Lower leg skin (tissue), 4 donors: ENCODE measurements around the gene FBXW5. TPM values are rescaled to one million over a fixed set of nuclear protein-coding genes. Genes with fewer than 3 reads are reported as not detected.

Source experiments
- DNase-seq, 2 donors: peaks; one replicate each; pipeline ENCODE4 v3.0.0-alpha.2; 2019; ENCODE audit warnings: low spot score in 2 of 2
- H3K4me3 ChIP-seq: fragments of 200-600 bp; sonication (generic); 2 replicates; pipeline ENCODE4 v1.5.1; 2017; ENCODE audit warnings: mild to moderate bottlenecking, low read depth; ENCODE audit not compliant: poor library complexity, severe bottlenecking
- CTCF ChIP-seq, 3 donors: fragments of 450-650 bp; IDR thresholded peaks; one replicate each; pipeline ENCODE4 v1.5.1; 2016; ENCODE audit warnings: antibody characterized with exemption in 3 of 3, mild to moderate bottlenecking in 3 of 3, moderate library complexity in 2 of 3
- POLR2A ChIP-seq, 2 donors: fragments of 450-650 bp; IDR thresholded peaks; one replicate each; pipeline ENCODE4 v1.6.1; 2016 to 2017; ENCODE audit warnings: antibody characterized with exemption in 2 of 2, mild to moderate bottlenecking in 1 of 2, moderate library complexity in 1 of 2
- WGBS, 2 donors: methylation state at CpG; one replicate each; pipeline ENCODE4 v1.1.5; 2018; 5-methylcytosine and 5-hydroxymethylcytosine counted together
- intact Hi-C: fragments of 100-400 bp; cut with DNase I; formaldehyde crosslinking; loops from one replicate; pipeline ENCODE4 v1.15.0; 2023; ENCODE audit warnings: low total_unique reads
- total RNA-seq, 4 donors: library from RNA; depleted of rRNA; stranded (reverse); fragments of >200 nt; gene quantifications; one replicate each; pipeline ENCODE4 v1.1.0, GENCODE V29; 2016

FBXW5 gene
- total RNA-seq, 4 donors from 2014 or later = 145 to 182 (median 154) TPM

- 81 to 84% methylated on average over 3 of the region's 3 CpGs for WGBS, 2 donors
- TF ChIP-seq POLR2A (IDR thresholded peaks at IDR 0.05) (no peak), CTCF (IDR thresholded peaks at IDR 0.05) (no peak)
- no peak for DNase-seq
- no peak overlapping the region for H3K4me3 ChIP-seq
- intact Hi-C loops = no loop called here
Measured at GRCh38 chr9:136934277-136934676, 10.3 kb downstream of the FBXW5 start.

GRCh38 chr9:136931611-136932130 lies 12.9 kb downstream of the FBXW5 start:
- intact Hi-C loops = no loop called here
- TF ChIP-seq POLR2A (IDR thresholded peaks at IDR 0.05) (no peak), CTCF (IDR thresholded peaks at IDR 0.05) (no peak)
- no peak overlapping the region for H3K4me3 ChIP-seq
- WGBS, 2 donors = 84 to 88% methylated on average over 2 of the region's 2 CpGs
- DNase-seq = no peak

- WGBS, 2 donors = 95 to 97% methylated on average over 4 of the region's 4 CpGs
- intact Hi-C loops = no loop called here
- no peak for TF ChIP-seq CTCF (IDR thresholded peaks at IDR 0.05)
- no peak for TF ChIP-seq POLR2A (IDR thresholded peaks at IDR 0.05)
- H3K4me3 ChIP-seq = no peak overlapping the region
- no peak for DNase-seq
Measured at GRCh38 chr9:136930014-136930413, 14.5 kb downstream of the FBXW5 start.

- H3K4me3 ChIP-seq = no peak overlapping the region
- no peak for TF ChIP-seq POLR2A (IDR thresholded peaks at IDR 0.05)
- TF ChIP-seq CTCF (IDR thresholded peaks at IDR 0.05) = no peak
- WGBS, 2 donors = 75 to 81% methylated on average over 9 of the region's 9 CpGs
- intact Hi-C loops = no loop called here
- no peak for DNase-seq
Measured at GRCh38 chr9:136928591-136928990, 15.9 kb downstream of the FBXW5 start.

GRCh38 chr9:136927343-136928271 lies 16.9 kb downstream of the FBXW5 start:
- no peak overlapping the region for H3K4me3 ChIP-seq
- WGBS, 2 donors = 75 to 82% methylated on average over 22 to 23 of the region's 23 CpGs
- TF ChIP-seq POLR2A (IDR thresholded peaks at IDR 0.05) = no peak
- no peak for TF ChIP-seq CTCF (IDR thresholded peaks at IDR 0.05)
- intact Hi-C loops = no loop called here
- DNase-seq = no peak
